GDM1 (cell line): ENCODE data around the gene BCL11B.

Experiments used
- DNase-seq: peaks from one replicate; lab custom pipeline; 2025; lab: John Stamatoyannopoulos, UW

Gene BCL11B

DNA sequence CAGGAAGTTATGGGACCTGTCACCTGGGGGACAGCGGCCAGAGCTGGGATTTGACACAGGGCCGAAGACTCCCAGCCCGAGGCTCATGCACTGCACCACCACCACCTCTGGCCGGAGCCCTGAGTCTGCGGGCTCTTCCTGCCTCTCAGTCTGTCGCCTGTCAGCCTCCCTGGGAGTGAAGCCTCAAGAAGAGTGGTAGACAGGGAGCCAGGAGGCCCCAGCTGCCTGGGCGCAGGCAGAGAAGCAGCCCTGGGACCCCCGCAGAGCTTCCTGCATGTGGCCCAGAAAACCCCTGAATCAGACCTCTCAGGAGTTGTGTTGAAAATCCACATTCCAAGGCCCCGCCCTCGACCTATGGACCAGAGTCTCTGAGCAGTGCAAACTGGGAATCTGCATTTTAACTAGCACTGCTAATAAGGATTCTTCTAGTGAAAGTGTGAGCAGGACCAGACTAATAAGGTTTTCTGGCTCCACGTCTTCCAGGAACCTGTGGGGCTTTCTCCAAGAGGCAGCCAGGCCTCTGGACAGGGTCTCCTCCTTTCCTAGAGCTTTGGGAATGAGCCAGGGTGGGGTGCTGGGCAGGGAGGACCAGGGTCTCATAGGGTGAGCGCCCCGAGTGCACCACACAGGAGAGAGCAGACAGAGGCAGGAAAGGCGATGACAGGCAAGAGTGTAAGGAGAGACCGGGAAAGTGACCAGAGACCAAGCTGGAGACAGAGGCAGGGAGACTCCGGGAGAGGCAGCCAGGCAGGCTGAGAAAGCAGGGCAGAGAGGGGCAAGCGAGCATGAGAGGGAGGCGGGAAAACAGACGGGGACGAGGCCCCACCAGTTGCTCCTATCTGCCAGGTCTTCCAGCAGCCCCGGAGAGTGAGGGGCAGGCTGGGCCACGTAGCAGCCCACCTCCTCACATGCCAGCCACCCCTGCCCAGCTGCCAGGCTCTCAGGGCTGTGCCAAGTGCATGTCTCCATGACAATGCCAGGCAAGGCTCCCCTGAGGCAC, 112.4 kb downstream of the BCL11B start:
- no peak for DNase-seq

GRCh38 chr14:99158646-99159165, 113.3 kb downstream of the BCL11B start:
- no peak for DNase-seq

- DNase-seq = no peak
These were observed 113.8 kb downstream of the BCL11B start for GRCh38 chr14:99158150-99158549.

- DNase-seq = no peak
These were observed 114.3 kb downstream of the BCL11B start for GRCh38 chr14:99157676-99158075.

DNA sequence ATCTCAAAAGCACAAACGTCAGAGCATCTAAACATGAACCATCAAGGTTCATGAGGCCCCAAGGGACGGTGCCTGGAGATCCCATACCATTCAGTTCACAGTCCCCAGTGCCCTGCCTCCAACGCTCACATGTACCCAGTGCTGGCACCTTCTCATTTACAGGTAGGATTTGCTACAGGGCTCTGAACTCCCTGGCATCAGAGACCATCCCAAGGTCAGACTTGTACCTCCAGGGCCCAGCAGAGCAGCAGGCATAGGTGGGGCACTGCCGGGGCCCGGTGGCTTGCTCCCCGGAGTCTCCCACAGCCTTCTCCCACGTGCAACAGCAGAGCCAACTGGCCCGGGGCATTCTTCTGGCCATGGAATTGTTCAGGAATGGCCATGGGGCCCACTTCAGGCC, 114.8 kb downstream of the BCL11B start:
- DNase-seq = no peak

DNA sequence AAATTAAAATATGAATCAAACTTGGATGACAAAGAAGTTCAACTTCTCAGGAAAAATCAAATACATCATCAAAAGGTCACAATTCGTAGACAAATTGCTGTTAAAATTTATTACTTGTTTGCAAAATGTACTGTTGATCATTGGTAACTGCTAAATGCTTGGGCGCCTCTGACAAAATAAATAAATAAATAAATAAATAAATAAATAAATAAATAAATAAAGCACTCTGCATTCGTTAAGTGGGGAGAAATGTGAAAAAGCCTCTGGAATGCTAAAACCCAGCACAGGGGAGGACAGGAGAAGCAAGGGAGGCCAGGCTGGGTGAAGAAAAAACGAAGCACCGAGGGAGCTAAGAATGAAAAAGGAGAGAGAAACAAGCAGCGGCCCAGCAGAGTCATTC, 115.2 kb downstream of the BCL11B start:
- no peak for DNase-seq

DNA sequence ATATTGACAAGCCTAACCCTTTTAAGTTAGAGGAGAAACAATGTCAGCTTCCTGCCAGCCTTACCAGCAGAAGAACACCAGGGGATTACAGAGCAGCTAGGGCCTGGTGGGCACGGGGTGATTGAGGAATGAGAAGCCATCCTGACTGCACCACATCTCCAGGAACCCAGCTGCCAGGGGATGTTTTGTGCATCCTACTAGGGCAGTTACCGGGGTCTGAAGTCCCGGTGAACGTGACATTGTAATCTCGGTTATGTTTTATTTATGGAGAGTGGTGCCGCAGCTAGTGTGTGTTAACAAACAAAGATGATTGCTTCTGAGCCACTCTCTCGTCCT, 115.9 kb downstream of the BCL11B start:
- DNase-seq = no peak

DNA sequence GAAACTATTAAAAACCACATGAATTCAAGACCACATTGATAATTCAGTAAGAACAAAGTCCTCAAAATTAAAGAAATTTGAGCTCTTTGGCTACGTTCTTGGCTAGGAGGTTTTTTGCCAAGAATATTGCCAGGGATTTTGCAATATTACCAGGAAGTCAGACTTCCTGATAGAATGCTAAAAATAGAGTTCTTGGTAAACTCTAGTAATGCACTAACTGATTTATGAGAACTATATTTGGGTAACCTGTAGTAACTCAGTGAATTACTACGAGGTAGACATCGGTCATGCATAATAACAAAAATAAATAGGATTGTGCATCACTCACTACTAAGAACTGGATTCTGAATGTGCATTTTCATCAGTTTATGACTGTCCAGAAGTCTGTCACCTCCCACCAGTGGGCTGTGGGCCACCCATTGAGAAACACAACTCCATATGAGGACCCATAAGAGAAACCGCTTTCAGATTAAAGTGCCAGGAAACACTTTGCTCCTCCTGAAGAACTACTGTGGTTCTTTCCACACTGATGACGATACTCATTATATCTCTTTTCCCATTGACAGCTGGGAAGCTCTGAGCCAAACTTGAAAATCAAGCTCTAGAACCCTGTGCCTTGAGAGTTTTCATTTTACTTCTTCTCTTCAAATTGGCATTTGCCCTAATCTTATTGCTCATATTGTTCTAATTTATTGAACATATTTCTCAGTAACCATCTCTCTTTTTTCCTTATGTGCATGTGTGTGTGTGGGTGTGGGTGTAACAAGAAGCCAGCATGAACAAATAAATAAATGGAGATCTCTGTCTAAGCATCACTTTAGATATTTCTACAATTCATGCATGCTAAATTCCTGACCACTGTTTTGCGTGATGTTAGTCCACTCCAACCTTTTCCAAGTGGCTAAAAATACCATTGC, 116.6 kb downstream of the BCL11B start:
- DNase-seq = no peak

DNA sequence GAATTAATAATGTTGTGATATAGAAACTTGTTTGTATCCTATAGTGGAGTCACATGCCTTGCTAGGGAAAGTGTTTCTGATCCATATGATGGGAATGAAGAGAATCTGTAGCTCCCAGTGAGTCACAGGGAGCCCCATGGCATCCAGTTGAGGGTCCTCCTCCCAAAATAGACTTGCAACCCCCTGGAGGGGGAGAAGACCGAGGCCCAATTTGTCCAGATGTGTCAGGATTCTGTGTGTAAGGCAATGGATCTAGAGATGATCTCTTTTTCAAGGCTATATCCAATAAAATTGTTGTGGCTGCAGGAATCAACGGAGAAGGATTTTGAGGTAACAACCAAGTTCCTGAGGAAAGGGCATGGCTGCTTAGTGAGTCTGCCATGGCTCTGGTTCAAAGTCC, 121.8 kb downstream of the BCL11B start:
- no peak for DNase-seq

GRCh38 chr14:99148861-99149610, 123.0 kb downstream of the BCL11B start:
- no peak for DNase-seq

DNA sequence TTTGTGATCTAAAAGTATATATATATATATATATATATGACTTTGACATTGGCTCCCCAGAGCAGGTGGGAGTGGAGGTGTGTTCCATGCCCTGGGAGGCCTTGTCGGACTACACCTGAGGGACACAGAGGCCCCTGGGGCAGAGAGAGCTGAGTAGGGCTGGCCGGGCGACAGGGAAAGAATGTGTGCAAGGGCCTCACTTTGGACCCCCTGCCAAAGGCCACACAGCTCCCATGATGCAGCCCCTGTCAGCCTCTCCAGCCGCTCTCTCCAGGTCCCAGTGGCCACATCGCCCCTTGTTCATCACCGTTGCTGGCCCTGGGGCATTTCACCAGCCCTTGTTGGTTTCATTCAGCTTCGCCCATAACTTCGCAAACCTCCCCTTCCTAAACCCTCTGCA, 123.9 kb downstream of the BCL11B start:
- no peak for DNase-seq

DNA sequence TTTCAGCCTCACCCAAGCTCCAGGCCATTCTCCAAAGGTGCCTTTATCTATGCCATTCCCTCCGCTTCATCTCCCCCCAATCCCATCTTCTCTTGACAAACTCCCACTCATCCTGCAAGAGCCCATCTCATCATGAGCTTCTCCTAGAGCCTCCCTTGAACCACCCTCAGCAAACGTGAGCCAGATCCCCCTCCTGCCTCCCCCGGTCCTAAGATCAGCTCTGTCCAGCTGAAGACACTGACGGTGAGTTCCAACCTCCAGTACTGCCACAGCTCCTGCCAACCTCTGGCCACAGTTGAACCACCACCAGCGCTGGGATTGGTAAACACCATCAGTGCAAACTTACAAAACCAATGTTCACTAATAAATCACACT, 124.6 kb downstream of the BCL11B start:
- DNase-seq = no peak

- DNase-seq = no peak
These were observed 125.2 kb downstream of the BCL11B start for GRCh38 chr14:99146616-99147365.

DNA sequence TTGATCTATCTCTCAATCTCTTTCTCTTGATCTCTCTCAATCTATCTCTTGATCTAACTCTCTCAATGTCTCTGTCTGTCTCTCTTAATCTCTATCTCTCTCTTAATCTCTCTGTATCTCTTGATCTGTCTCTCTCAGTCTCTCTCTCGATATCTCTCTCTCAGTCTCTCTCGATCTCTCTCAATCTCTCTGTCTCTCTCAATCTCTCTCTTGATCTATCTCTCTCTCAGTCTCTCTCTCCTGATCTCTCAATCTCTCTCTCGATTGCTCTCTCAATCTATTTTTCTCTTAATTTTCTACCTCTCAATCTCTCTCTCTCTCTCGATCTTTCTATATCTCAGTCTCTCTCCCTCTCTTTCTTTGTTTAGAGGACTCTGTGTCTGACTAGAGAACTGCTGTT, 126.7 kb downstream of the BCL11B start:
- DNase-seq = no peak

DNA sequence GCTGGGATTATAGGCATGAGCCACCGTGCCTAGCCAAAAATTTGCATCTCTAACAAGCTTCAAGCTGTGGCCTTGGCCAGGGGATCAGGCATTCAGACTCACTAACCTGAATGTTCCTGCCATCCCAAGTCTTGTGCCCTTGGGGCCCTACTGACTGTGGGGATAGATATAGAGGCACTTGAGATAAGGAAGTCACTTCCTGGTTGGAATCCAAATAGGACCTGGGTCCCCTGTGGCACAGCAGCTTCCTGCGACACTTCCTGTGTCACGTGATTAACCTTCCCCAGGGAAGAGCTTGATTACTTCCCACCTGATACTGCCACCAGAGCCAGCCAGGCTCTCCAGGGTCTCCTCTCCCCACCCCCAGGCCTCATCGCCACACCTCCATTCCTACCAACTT, 128.2 kb downstream of the BCL11B start:
- DNase-seq = no peak

- DNase-seq = no peak
These were observed 128.9 kb downstream of the BCL11B start for GRCh38 chr14:99143126-99143525.

DNA sequence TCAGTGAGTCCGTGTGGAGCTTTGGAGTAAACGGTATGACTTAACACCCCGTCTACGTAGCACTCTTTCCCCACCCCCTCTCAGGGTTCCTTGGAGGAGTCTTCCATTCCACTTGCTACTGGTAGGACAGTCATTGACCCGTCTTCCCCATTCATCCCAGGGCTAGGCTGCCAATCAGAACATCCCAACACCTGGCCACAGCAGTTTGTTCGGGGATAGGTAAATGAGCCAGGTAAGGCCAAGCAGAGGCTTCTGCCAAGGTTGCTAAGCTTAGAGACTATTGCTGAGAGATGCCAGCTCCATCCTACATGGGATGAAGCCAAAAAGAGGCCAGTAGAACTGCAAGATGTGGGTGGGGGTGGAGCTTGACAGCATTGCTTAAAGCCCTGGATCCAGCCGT, 130.8 kb downstream of the BCL11B start:
- no peak for DNase-seq

DNA sequence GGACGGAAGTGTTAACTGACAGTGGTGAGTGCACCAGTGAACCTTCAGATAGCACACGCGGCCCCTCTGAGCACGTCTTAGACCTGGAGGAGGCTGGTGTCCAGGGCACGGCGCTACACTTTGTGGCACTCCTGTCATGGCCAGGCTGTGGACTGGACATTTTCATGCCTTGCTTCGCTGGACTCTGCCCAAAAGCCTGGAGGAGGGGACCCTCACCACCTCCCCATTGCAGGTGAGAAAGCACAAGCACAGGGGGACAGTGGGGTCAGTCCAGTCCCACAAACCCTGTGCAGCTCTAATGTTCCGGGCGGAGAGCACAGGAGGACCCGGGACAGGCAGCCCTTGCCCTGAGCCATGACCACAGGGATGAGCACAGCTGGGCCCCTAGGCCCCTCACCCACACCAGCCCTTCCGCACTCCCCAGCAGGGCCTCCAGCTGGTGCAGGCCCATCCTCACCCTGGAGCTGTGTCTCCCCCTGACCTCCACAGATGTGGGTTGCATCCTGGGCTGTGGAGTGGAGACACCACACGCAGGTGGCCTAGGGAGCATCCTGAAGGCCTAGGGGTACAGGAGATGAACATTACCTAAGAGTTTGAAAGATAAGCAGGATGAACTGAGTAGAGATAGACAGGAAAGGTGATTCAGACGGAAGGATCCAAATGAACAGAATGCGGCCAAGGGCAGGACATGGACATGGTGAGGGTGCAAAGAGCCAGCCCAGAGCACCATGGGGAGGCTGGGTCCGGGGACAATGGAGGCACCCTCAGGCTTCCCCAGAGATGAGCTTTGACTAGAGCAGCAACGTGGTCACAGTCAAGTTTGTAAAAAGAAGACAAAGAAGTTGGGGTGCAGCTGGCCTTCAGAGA, 132.8 kb downstream of the BCL11B start:
- no peak for DNase-seq

DNA sequence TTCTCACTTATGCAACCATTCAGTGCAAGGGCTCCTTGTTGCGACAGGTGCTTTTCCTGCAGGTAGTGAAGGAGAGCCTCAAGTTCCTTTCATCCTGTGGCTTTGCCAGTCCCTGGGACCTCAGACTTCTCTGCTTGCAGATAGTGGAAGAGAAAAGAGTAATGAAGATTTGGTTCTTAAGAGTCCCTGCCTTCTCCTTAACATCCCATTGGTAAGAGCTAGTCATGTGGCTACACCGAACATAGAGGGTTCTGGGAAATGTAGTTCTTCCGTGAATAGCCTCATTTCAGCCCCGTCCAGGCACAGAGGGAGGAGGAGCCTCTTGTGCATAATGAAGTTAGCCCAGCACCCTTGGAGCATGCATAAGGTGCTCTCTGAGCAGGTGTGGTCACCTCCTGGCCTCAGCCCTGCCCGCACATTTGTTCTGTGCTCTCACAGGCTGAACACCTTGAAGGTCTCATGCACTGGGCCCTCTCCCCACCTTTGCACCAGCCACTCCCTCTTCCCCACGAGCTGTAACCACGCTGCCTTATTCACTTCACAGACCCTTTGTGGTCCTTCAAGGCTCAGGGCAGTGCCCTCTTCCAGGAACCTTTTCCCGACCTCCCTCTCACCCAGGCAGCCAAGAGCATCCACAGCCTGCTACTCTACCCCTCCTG, 134.0 kb downstream of the BCL11B start:
- DNase-seq = no peak
